ENCODE results near the gene CEP131. TPM values are rescaled to one million over a fixed set of nuclear protein-coding genes. Genes with fewer than 3 reads are reported as not detected.

Gene CEP131
- polyA plus RNA-seq, 2 of the 4 experiments (the other 2 are of a cell fraction), result 3.3 to 11.5 TPM

GRCh38 chr17:81179220-81179619 is 43.5 kb downstream of the CEP131 start:
- ChIA-PET CTCF (interaction anchor here (0.6 to 2.3 kb wide), 14 partner anchors 9 to 174 kb away, joined by 3 to 15 read pairs (median 3); no protein-coding TSS in a partner anchor), POLR2A (no interaction called here)
- Histone ChIP-seq H3K4me3 (no peak overlapping the region), H3K27ac (no peak overlapping the region), H3K4me1 (no peaks in the 10 kb centered on the region), H3K4me2 (no peak overlapping the region), H3K9me3 (peaks cover 3% of the 10 kb centered on the region; the same call in 1 of the 3 replicates)
- no peak for FAIRE-seq
- WGBS (ENCODE audit: missing lambda C conversion rate), result 86% methylated on average over 9 of the region's 9 CpGs
- TF ChIP-seq HOXA7 (CRISPR knock-in tag; IDR thresholded peaks at IDR 0.05) (no peak), MYC (IDR thresholded peaks at IDR 0.05; ENCODE audit: borderline replicate concordance, low read length) (no peak), EP300 (IDR thresholded peaks at IDR 0.05) (no peak), CBX2 (IDR thresholded peaks at IDR 0.05; ENCODE audit: borderline replicate concordance, low read depth) (no peak), FOSB (CRISPR knock-in tag; IDR thresholded peaks at IDR 0.05) (no peak), CHD4 (IDR thresholded peaks at IDR 0.05; ENCODE audit: borderline replicate concordance) (no peak), GATA3 (IDR thresholded peaks at IDR 0.05; ENCODE audit: borderline replicate concordance) (no peak), KDM5A (IDR thresholded peaks at IDR 0.05) (no peak), SMC3 (IDR thresholded peaks at IDR 0.05) (no peak), MAZ (IDR thresholded peaks at IDR 0.05; ENCODE audit: borderline replicate concordance, low read depth, low read length) (no peak)
- TF ChIP-seq, protein P1, sequence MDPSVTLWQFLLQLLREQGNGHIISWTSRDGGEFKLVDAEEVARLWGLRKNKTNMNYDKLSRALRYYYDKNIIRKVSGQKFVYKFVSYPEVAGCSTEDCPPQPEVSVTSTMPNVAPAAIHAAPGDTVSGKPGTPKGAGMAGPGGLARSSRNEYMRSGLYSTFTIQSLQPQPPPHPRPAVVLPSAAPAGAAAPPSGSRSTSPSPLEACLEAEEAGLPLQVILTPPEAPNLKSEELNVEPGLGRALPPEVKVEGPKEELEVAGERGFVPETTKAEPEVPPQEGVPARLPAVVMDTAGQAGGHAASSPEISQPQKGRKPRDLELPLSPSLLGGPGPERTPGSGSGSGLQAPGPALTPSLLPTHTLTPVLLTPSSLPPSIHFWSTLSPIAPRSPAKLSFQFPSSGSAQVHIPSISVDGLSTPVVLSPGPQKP (IDR thresholded peaks at IDR 0.05; ENCODE audit: low read depth, low read length), result no peak
- TF ChIP-seq, protein P2, sequence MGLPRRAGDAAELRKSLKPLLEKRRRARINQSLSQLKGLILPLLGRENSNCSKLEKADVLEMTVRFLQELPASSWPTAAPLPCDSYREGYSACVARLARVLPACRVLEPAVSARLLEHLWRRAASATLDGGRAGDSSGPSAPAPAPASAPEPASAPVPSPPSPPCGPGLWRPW (IDR thresholded peaks at IDR 0.05), result no peak
- TF ChIP-seq, protein P3, sequence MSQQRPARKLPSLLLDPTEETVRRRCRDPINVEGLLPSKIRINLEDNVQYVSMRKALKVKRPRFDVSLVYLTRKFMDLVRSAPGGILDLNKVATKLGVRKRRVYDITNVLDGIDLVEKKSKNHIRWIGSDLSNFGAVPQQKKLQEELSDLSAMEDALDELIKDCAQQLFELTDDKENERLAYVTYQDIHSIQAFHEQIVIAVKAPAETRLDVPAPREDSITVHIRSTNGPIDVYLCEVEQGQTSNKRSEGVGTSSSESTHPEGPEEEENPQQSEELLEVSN (IDR thresholded peaks at IDR 0.05; ENCODE audit: borderline replicate concordance, low read depth), result no peak
- no peak for DNase-seq (ENCODE audit: low read depth in 1 of 2, low spot score in 1 of 2)
- ATAC-seq, result peak in 1 of 2 experiments; percentile 31; a peak in 2 of 6 replicates

DNA sequence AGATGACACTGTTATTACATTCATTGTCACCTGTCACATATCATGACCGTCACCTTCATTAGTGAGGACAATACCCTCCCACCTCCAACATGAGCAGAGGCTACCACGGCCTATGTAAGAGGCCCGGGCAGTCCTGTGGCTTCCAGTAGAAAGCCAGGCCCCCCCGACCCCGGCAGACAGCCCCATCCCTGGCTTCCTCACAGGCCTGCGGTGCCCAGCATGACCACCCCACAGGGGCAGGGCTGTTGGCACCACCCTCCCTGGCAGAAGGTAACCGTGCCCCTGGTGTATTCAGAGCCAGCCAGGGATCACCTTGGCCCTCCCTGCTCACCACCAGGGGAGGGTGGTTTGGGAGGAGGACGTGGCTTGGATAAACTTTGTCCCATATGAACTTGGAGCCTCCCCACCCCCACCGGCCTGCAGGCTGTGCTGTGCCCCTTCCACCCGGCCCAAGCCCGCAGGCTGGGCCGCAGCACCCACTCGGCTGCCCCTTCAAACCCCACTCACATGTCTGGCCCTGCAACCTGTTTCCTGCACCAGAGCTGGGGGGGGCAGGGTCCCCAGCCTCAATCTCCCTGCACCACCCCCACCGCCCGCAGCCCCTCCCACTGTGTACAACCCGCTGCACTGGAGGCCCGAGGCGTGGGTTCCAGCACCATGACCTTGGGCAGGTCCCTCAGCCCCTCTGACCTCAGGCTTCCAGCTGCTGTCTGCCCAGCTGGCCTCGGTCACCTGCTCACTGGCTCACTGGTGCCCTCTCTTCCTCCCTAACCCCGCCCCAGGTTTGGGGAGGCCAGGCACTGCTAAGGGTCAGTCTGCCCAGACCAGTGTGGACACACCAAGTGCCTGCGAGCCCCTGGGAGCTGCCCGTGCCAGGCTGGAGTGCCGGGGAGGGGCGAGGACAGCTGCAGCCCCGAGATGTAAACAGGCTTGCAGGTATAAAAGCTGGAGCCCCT is 44.4 kb downstream of the CEP131 start:
- Histone ChIP-seq H3K4me2 (no peak overlapping the region), H3K9me3 (peaks cover 3% of the 10 kb centered on the region; the same call in 1 of the 3 replicates), H3K4me1 (no peaks in the 10 kb centered on the region), H3K4me3 (no peak overlapping the region), H3K27ac (no peak overlapping the region)
- no peak for DNase-seq (ENCODE audit: low read depth in 1 of 2, low spot score in 1 of 2)
- peak; percentile 5 to 11; a peak in 3 of 6 replicates for ATAC-seq
- ChIA-PET POLR2A (no interaction called here), CTCF (interaction anchor here (0.6 to 2.3 kb wide), 14 partner anchors 11 to 173 kb away, joined by 3 to 15 read pairs (median 3); no protein-coding TSS in a partner anchor)
- no peak for FAIRE-seq
- TF ChIP-seq KDM1A (IDR thresholded peaks at IDR 0.05; ENCODE audit: low read depth), result no peak
- TF ChIP-seq ZSCAN20 (CRISPR knock-in tag; IDR thresholded peaks at IDR 0.05), result no peak
- WGBS (ENCODE audit: missing lambda C conversion rate), result 84% methylated on average over 15 of the region's 25 CpGs

DNA sequence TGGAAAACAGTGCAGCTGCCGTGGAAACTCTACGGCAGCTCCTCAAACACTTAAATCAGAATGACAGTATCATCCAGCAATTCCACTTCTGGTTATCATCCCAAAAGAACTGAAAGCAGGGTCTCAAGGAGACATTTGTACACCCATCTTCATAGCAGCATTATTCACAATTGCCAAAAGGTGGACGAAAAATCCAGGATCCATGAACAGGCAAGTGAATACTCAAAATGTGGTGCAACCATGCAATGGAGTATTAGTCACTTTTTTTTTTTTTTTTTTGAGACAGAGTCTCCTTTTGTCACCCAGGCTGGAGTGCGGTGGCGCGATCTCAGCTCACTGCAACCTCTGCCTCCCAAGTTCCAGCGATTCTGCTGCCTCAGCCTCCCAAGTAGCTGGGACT is 46.1 kb downstream of the CEP131 start:
- TF ChIP-seq SMC3 (IDR thresholded peaks at IDR 0.05), result no peak
- no peak for TF ChIP-seq CEBPB (IDR thresholded peaks at IDR 0.05)
- TF ChIP-seq, protein P3 (IDR thresholded peaks at IDR 0.05; ENCODE audit: borderline replicate concordance, low read depth), result no peak
- TF ChIP-seq ESRRA (IDR thresholded peaks at IDR 0.05; ENCODE audit: borderline replicate concordance, low read length), result no peak
- no peak for TF ChIP-seq CBX8 (IDR thresholded peaks at IDR 0.05)
- TF ChIP-seq MYC (IDR thresholded peaks at IDR 0.05; ENCODE audit: borderline replicate concordance, low read length), result no peak
- no peak for TF ChIP-seq MAX (IDR thresholded peaks at IDR 0.05)
- TF ChIP-seq HDAC2 (IDR thresholded peaks at IDR 0.05), result no peak
- no peak for TF ChIP-seq KDM1A (IDR thresholded peaks at IDR 0.05; ENCODE audit: low read depth)
- no peak for TF ChIP-seq JUNB (IDR thresholded peaks at IDR 0.05)
- ChIA-PET POLR2A (no interaction called here), CTCF (interaction anchor here (0.6 to 1.4 kb wide), 5 partner anchors 24 to 657 kb away, joined by 3 to 4 read pairs (median 3); partner anchors contain the start of gene MCRIP1)
- no peak overlapping the region for H3K27ac ChIP-seq
- no peaks in the 10 kb centered on the region for H3K4me1 ChIP-seq
- peaks cover 3% of the 10 kb centered on the region; the same call in 1 of the 3 replicates for H3K9me3 ChIP-seq
- WGBS (ENCODE audit: missing lambda C conversion rate), result 88% methylated on average over 7 of the region's 7 CpGs
- no peak for FAIRE-seq
- H3K4me2 ChIP-seq, result no peak overlapping the region
- no peak for ATAC-seq
- peak in 1 of 2 experiments; percentile 31 for DNase-seq (ENCODE audit: low read depth in 1 of 2, low spot score in 1 of 2)
- no peak overlapping the region for H3K4me3 ChIP-seq

All from A549 (cell line).